Hematopoietic multipotent progenitor cell treated with erythropoietin and hydrocortisone succinate and interleukin-3 and kit ligand, for 15 days (in vitro differentiated cells): ENCODE data around the gene FOXN3.

Source experiments
- DNase-seq: peaks from one replicate; pipeline ENCODE4 v3.0.0-alpha.2; 2015; ENCODE audit warnings: low spot score

The FOXN3 gene

GRCh38 chr14:89408907-89409700 is 7.9 kb downstream of the FOXN3 start:
- DNase-seq = no peak

GRCh38 chr14:89407856-89408255 is 9.2 kb downstream of the FOXN3 start:
- no peak for DNase-seq

- DNase-seq = no peak
These were observed 10.1 kb downstream of the FOXN3 start for GRCh38 chr14:89406941-89407340.

GRCh38 chr14:89406361-89406760 is 10.7 kb downstream of the FOXN3 start:
- no peak for DNase-seq

- DNase-seq = no peak
These were observed 11.3 kb downstream of the FOXN3 start for GRCh38 chr14:89405712-89406111.

GRCh38 chr14:89402363-89402762 is 14.7 kb downstream of the FOXN3 start:
- DNase-seq = no peak

GRCh38 chr14:89401761-89402160 is 15.3 kb downstream of the FOXN3 start:
- DNase-seq = no peak

GRCh38 chr14:89401241-89401640 is 15.8 kb downstream of the FOXN3 start:
- no peak for DNase-seq

GRCh38 chr14:89400529-89400928 is 16.5 kb downstream of the FOXN3 start:
- no peak for DNase-seq

- DNase-seq = no peak
These were observed 17.4 kb downstream of the FOXN3 start for GRCh38 chr14:89399594-89400068.

GRCh38 chr14:89399157-89399556 is 17.9 kb downstream of the FOXN3 start:
- DNase-seq = no peak

- DNase-seq = no peak
These were observed 19.3 kb downstream of the FOXN3 start for GRCh38 chr14:89397569-89398230.

GRCh38 chr14:89394972-89395371 is 22.1 kb downstream of the FOXN3 start:
- DNase-seq = no peak

- no peak for DNase-seq
These were observed 23.7 kb downstream of the FOXN3 start for GRCh38 chr14:89393222-89393745.

GRCh38 chr14:89392181-89392580 is 24.9 kb downstream of the FOXN3 start:
- no peak for DNase-seq

GRCh38 chr14:89391556-89391955 is 25.5 kb downstream of the FOXN3 start:
- no peak for DNase-seq

GRCh38 chr14:89391123-89391522 is 25.9 kb downstream of the FOXN3 start:
- DNase-seq = no peak

GRCh38 chr14:89388853-89389252 is 28.2 kb downstream of the FOXN3 start:
- no peak for DNase-seq

GRCh38 chr14:89387922-89388685 is 28.9 kb downstream of the FOXN3 start:
- DNase-seq = no peak

GRCh38 chr14:89386212-89386886 is 30.7 kb downstream of the FOXN3 start:
- no peak for DNase-seq

- DNase-seq = no peak
These were observed 32.4 kb downstream of the FOXN3 start for GRCh38 chr14:89384636-89385035.

- DNase-seq = no peak
These were observed 33.0 kb downstream of the FOXN3 start for GRCh38 chr14:89384023-89384422.
